RWPE2 (cell line): ENCODE data around the gene GAS7.

ENCODE experiments used
- ATAC-seq: fragments of 200-7000 bp; cut with Tn5 transposase; 3 replicates; pipeline ENCODE4 v1.9.1; 2021; ENCODE audit warnings: low read depth
- DNase-seq: peaks from one replicate; pipeline ENCODE4 v3.0.0-alpha.2; 2020; ENCODE audit warnings: low spot score
- H3K27ac ChIP-seq: fragments of 450-650 bp; 2 replicates; pipeline ENCODE4 v1.5.1; 2017; ENCODE audit warnings: mild to moderate bottlenecking; ENCODE audit not compliant: poor library complexity, severe bottlenecking
- H3K27me3 ChIP-seq: fragments of 250-450 bp; sonication (Bioruptor Pico); 2 replicates; pipeline ENCODE4 v1.5.1; 2021; ENCODE audit warnings: mild to moderate bottlenecking, moderate library complexity; ENCODE audit not compliant: insufficient read depth, poor library complexity, severe bottlenecking
- H3K36me3 ChIP-seq: fragments of 250-450 bp; sonication (Bioruptor Pico); 2 replicates; pipeline ENCODE4 v1.5.1; 2020; ENCODE audit warnings: low read depth, mild to moderate bottlenecking, moderate library complexity
- H3K4me1 ChIP-seq: fragments of 250-450 bp; sonication (Bioruptor Pico); 2 replicates; pipeline ENCODE4 v1.5.1; 2021; ENCODE audit warnings: mild to moderate bottlenecking, moderate library complexity; ENCODE audit not compliant: insufficient read depth, poor library complexity, severe bottlenecking
- H3K4me3 ChIP-seq: fragments of 250-450 bp; sonication (Bioruptor Pico); 2 replicates; pipeline ENCODE4 v1.5.1; 2021; ENCODE audit warnings: mild to moderate bottlenecking, moderate library complexity; ENCODE audit not compliant: severe bottlenecking
- H3K9me3 ChIP-seq: fragments of 250-450 bp; sonication (Bioruptor Pico); 2 replicates; pipeline ENCODE4 v1.5.1; 2021; ENCODE audit warnings: mild to moderate bottlenecking, moderate library complexity; ENCODE audit not compliant: severe bottlenecking
- CTCF ChIP-seq: fragments of 450-650 bp; IDR thresholded peaks from one replicate; pipeline ENCODE4 v1.5.1; 2017; ENCODE audit warnings: mild to moderate bottlenecking, moderate library complexity; ENCODE audit not compliant: poor library complexity, severe bottlenecking

GAS7 gene

DNA sequence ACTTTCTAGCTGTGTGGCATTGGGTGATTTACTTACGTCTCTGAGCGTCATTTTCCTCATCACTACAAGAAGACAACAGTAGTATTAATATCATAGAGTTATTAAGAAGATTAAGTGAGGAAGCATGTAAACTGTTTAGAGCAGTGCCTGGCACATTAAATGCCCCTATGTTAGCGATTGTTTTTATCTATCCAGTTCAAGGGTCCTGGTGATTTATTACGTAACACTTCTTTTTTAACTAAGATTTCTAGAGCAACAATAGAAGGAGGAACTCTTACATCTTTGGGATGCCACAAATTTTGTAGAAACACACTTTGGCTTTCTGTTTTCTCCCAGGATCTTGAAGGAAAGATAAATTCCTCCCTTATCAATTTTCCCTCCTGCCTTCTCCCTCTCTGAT, 3.3 kb upstream of the GAS7 start:
- no peak overlapping the region for H3K27ac ChIP-seq
- no peak for TF ChIP-seq CTCF
- no peaks in the 10 kb centered on the region for H3K36me3 ChIP-seq

DNA sequence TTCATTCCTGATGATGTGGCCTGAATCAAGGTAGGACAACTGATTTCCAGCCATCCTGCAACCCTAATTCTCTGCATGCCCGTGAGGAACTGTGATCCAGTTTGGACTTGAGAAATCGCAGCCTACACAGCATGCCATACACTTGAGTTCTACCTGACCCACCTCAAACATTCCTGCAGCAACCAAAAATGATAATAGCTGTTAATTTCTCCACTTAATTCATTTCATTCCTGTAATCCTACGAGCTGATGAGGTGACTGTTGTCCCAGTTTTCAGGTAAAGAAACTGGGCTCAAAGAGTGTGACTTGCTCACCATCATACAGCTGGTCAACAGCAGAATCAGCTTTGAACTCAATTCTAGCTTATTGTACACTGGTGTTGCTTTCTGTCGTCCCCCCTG, 2.2 kb upstream of the GAS7 start:
- H3K36me3 ChIP-seq = no peaks in the 10 kb centered on the region
- no peak for ATAC-seq
- TF ChIP-seq CTCF = no peak
- peaks cover 5% of the 10 kb centered on the region for H3K9me3 ChIP-seq
- DNase-seq = no peak
- H3K4me1 ChIP-seq = no peaks in the 10 kb centered on the region
- no peak overlapping the region for H3K27ac ChIP-seq
- H3K27me3 ChIP-seq = peaks cover 37% of the 10 kb centered on the region
- no peak overlapping the region for H3K4me3 ChIP-seq

More for the DNA sequence above, 3.3 kb upstream of the GAS7 start:
- H3K4me1 ChIP-seq = no peaks in the 10 kb centered on the region
- H3K9me3 ChIP-seq = peaks cover 5% of the 10 kb centered on the region
- H3K27me3 ChIP-seq = peaks cover 29% of the 10 kb centered on the region
- DNase-seq = no peak
- ATAC-seq = no peak
- H3K4me3 ChIP-seq = no peak overlapping the region

DNA sequence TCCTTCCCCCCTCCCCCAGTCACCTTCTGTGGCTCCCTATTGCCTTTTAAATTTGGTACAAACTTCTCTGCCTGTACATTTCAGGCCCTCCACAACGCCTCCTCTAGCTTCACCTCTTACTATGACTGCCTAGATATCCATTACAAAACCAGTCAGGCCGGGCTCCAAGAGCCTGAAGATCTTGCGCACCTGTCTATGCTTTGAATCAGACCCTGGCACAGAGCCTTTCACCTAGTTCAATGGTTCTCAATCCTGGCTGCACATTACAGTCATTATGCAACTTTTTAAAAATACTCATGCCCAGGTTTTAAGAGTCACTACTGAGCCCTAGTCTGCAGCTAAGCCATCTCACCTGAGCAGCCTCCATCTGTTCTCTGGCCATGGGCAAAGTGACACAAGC, 1.6 kb upstream of the GAS7 start:
- no peak for TF ChIP-seq CTCF
- Histone ChIP-seq H3K4me1 (no peaks in the 10 kb centered on the region), H3K4me3 (no peak overlapping the region), H3K27me3 (peaks cover 37% of the 10 kb centered on the region), H3K9me3 (peaks cover 3% of the 10 kb centered on the region), H3K27ac (no peak overlapping the region), H3K36me3 (no peaks in the 10 kb centered on the region)
- no peak for ATAC-seq
- no peak for DNase-seq

GRCh38 chr17:10197721-10198508, 491 bp downstream of the GAS7 start:
- ATAC-seq = peak; percentile 47
- DNase-seq = no peak
- Histone ChIP-seq H3K4me1 (no peaks in the 10 kb centered on the region), H3K9me3 (no peaks in the 10 kb centered on the region), H3K36me3 (no peaks in the 10 kb centered on the region), H3K27me3 (peaks cover 37% of the 10 kb centered on the region), H3K4me3 (peak overlapping the region; percentile 44), H3K27ac (no peak overlapping the region)
- TF ChIP-seq CTCF = no peak

- DNase-seq (no peak), ATAC-seq (no peak)
- H3K9me3 ChIP-seq = no peaks in the 10 kb centered on the region
- TF ChIP-seq CTCF = no peak
- no peaks in the 10 kb centered on the region for H3K4me1 ChIP-seq
- H3K36me3 ChIP-seq = no peaks in the 10 kb centered on the region
- H3K4me3 ChIP-seq = no peak overlapping the region
- H3K27me3 ChIP-seq = peaks cover 37% of the 10 kb centered on the region
- no peak overlapping the region for H3K27ac ChIP-seq
These were observed 1.1 kb downstream of the GAS7 start for GRCh38 chr17:10197362-10197720.
